ENCODE measurements around the gene LTB4R2.

DNA sequence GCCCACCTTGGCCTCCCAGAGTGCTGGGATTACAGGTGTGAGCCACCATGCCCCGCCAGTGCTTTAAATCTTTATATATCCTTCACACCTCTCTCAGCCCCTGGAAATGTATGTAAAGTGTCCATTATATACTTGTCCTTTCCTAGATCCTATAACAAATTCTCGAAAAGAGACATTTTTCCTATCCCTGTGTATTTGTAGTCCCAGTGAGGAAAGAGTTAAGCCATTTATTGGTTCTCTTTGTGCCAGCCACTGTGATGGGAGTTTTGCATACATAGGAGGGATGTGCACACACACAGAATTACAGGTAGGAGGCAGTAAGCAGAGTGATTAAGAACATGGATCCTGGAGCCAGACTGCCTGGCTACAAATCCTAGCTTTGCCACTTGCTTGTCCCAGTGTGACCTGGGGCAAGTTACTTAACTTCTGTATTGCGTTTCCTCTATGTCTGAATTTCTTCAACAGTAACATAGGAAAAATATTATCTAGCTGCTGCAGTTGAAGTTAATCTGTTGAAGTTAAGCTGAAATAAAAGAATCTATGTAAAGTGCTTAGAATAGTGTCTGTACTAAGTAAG is 36.4 kb upstream of the LTB4R2 start:
- TF ChIP-seq, protein P1, sequence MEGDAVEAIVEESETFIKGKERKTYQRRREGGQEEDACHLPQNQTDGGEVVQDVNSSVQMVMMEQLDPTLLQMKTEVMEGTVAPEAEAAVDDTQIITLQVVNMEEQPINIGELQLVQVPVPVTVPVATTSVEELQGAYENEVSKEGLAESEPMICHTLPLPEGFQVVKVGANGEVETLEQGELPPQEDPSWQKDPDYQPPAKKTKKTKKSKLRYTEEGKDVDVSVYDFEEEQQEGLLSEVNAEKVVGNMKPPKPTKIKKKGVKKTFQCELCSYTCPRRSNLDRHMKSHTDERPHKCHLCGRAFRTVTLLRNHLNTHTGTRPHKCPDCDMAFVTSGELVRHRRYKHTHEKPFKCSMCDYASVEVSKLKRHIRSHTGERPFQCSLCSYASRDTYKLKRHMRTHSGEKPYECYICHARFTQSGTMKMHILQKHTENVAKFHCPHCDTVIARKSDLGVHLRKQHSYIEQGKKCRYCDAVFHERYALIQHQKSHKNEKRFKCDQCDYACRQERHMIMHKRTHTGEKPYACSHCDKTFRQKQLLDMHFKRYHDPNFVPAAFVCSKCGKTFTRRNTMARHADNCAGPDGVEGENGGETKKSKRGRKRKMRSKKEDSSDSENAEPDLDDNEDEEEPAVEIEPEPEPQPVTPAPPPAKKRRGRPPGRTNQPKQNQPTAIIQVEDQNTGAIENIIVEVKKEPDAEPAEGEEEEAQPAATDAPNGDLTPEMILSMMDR (IDR thresholded peaks at IDR 0.05), result no peak
- TF ChIP-seq POLR2A (IDR thresholded peaks at IDR 0.05), result no peak
